Thyroid gland (tissue), 4 donors: Measurements from ENCODE around the gene BRCC3.
A peak's percentile ranks its signal among the peaks of the same experiment; 100 is the strongest.

Experiments
- POLR2A ChIP-seq, 2 donors: fragments of 450-650 bp; IDR thresholded peaks; one replicate each; pipeline ENCODE4 v1.6.1; 2017; ENCODE audit warnings: antibody characterized with exemption in 2 of 2, mild to moderate bottlenecking in 2 of 2, moderate library complexity in 1 of 2
- TF ChIP-seq, protein P1 (sequence below), 6 experiments: fragments of 200-600 bp in 3 of 6; fragments of 450-650 bp in 3 of 6; sonication (generic) in 3 of 6; IDR thresholded peaks; one replicate each; pipeline ENCODE4 v1.5.1; 2016 to 2019; ENCODE audit warnings: antibody characterized with exemption in 6 of 6, mild to moderate bottlenecking in 2 of 6, inconsistent platforms in 1 of 6, moderate library complexity in 1 of 6

DNA sequence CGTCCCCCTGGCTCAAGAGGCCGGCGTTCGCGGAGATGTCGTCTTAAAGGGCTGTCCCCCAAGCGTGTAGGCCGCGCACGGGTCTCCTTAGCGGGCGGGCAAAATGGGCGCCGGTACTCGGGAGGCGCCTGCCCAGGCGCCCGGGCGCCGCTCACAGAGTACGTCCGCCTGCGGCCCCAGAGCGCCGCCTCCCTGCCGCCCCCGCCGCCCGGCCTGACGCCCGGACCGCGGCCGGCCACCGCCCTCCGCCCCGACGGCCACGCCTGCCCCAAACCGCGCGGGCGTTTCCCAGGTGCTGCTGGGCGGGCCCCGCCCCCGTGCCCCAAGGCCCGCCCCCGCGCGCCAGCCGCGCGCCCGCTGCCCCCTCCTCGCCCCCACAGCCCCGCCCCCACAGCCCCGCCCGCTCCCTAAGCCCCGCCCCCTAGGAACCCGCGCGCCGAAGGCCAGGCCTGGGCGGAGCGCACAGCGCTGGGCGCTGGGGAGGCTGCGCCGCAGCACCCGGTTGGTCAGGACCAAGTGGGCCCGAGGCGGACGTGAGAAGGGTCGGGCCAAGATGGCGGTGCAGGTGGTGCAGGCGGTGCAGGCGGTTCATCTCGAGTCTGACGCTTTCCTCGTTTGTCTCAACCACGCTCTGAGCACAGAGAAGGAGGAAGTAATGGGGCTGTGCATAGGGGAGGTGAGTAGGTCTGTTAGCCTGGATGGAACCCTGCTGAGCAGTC is at the start of gene BRCC3, which contains the start of the genes CMC4 and MTCP1:
- peak in 1 of 2 donors; percentile 66 for TF ChIP-seq POLR2A (IDR thresholded peaks at IDR 0.05)
- TF ChIP-seq, protein P1, sequence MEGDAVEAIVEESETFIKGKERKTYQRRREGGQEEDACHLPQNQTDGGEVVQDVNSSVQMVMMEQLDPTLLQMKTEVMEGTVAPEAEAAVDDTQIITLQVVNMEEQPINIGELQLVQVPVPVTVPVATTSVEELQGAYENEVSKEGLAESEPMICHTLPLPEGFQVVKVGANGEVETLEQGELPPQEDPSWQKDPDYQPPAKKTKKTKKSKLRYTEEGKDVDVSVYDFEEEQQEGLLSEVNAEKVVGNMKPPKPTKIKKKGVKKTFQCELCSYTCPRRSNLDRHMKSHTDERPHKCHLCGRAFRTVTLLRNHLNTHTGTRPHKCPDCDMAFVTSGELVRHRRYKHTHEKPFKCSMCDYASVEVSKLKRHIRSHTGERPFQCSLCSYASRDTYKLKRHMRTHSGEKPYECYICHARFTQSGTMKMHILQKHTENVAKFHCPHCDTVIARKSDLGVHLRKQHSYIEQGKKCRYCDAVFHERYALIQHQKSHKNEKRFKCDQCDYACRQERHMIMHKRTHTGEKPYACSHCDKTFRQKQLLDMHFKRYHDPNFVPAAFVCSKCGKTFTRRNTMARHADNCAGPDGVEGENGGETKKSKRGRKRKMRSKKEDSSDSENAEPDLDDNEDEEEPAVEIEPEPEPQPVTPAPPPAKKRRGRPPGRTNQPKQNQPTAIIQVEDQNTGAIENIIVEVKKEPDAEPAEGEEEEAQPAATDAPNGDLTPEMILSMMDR (IDR thresholded peaks at IDR 0.05) = no peak
